GM12878 (cell line): ENCODE results near the gene YBX2. TPM values are rescaled to one million over a fixed set of nuclear protein-coding genes. Genes with fewer than 3 reads are reported as not detected.

Experiments
- BACH1 ChIP-seq: fragments of 450-650 bp; IDR thresholded peaks from 2 replicates; pipeline ENCODE4 v1.6.1; 2017; ENCODE audit warnings: mild to moderate bottlenecking, borderline replicate concordance
- CBX3 ChIP-seq: fragments of 200-600 bp; sonication (generic); IDR thresholded peaks from 2 replicates; pipeline ENCODE4 v1.6.1; 2016; ENCODE audit warnings: low read depth, borderline replicate concordance
- CTCF ChIP-seq, 3 experiments: IDR thresholded peaks in 2 of 3; conservative IDR thresholded peaks in 1 of 3; 2 replicates each; pipeline ENCODE4 v1.5.1; 2011; ENCODE audit warnings: low read depth in 3 of 3, low read length in 3 of 3, mild to moderate bottlenecking in 3 of 3, control low read depth in 2 of 3, moderate library complexity in 2 of 3, inconsistent platforms in 1 of 3, mixed read lengths in 1 of 3; ENCODE audit not compliant: control insufficient read depth in 2 of 3, insufficient read depth in 1 of 3; ENCODE audit errors: extremely low read depth in 1 of 3
- IRF4 ChIP-seq: IDR thresholded peaks from 2 replicates; pipeline ENCODE4 v1.6.1; 2011; ENCODE audit warnings: low read depth, low read length
- JUND ChIP-seq: IDR thresholded peaks from 2 replicates; pipeline ENCODE4 v1.6.1; 2012; ENCODE audit warnings: low read depth, mild to moderate bottlenecking, low read length, improper control_type of control experiment, moderate library complexity
- MYC ChIP-seq: IDR thresholded peaks from 2 replicates; pipeline ENCODE4 v1.6.1; 2011; ENCODE audit warnings: mild to moderate bottlenecking, low read length, moderate library complexity, inconsistent platforms; ENCODE audit not compliant: insufficient read depth, insufficient replicate concordance, insufficient read length, severe bottlenecking
- NFXL1 ChIP-seq: fragments of 450-650 bp; IDR thresholded peaks from 2 replicates; pipeline ENCODE4 v1.6.1; 2017; ENCODE audit warnings: antibody characterized with exemption, mild to moderate bottlenecking, borderline replicate concordance
- NR2C1 ChIP-seq: fragments of 450-650 bp; IDR thresholded peaks from 2 replicates; pipeline ENCODE4 v1.6.1; 2017; ENCODE audit warnings: antibody characterized with exemption, mild to moderate bottlenecking, moderate library complexity
- POLR2A ChIP-seq: IDR thresholded peaks from 2 replicates; pipeline ENCODE4 v1.6.1; 2011; ENCODE audit warnings: low read depth, mild to moderate bottlenecking, low read length
- POLR2AphosphoS5 ChIP-seq: IDR thresholded peaks from 2 replicates; pipeline ENCODE4 v1.6.1; 2011; ENCODE audit warnings: mild to moderate bottlenecking, low read length, inconsistent platforms
- POU2F2 ChIP-seq: IDR thresholded peaks from 3 replicates; pipeline ENCODE4 v1.6.1; 2011; ENCODE audit warnings: low read depth, mild to moderate bottlenecking, low read length, borderline replicate concordance
- PRDM15 ChIP-seq: fragments of 450-650 bp; formaldehyde crosslinking; IDR thresholded peaks from 2 replicates; pipeline ENCODE4 v1.4.0; 2020; ENCODE audit warnings: mild to moderate bottlenecking, moderate library complexity
- RAD21 ChIP-seq: IDR thresholded peaks from 2 replicates; pipeline ENCODE4 v1.6.1; 2011; ENCODE audit warnings: mild to moderate bottlenecking, low read depth, low read length, moderate library complexity; ENCODE audit not compliant: insufficient read depth
- SIN3A ChIP-seq: IDR thresholded peaks from 2 replicates; pipeline ENCODE4 v1.6.1; 2012; ENCODE audit warnings: low read depth, low read length, improper control_type of control experiment
- SIX5 ChIP-seq: IDR thresholded peaks from 2 replicates; pipeline ENCODE4 v1.6.1; 2011; ENCODE audit warnings: mild to moderate bottlenecking, low read depth, low read length, moderate library complexity; ENCODE audit not compliant: severe bottlenecking
- SMARCA5 ChIP-seq: fragments of 450-650 bp; IDR thresholded peaks from 2 replicates; pipeline ENCODE4 v1.6.1; 2017; ENCODE audit warnings: mild to moderate bottlenecking
- SPI1 ChIP-seq: IDR thresholded peaks from 2 replicates; pipeline ENCODE4 v1.6.1; 2011; ENCODE audit warnings: low read depth, mild to moderate bottlenecking, low read length, moderate library complexity, borderline replicate concordance; ENCODE audit not compliant: insufficient read depth
- SRF ChIP-seq, 2 experiments: IDR thresholded peaks; 2 replicates each; pipeline ENCODE4 v1.6.1; 2011; ENCODE audit warnings: low read depth in 2 of 2, low read length in 2 of 2, mild to moderate bottlenecking in 1 of 2, moderate library complexity in 1 of 2
- TCF7 ChIP-seq: IDR thresholded peaks from 2 replicates; pipeline ENCODE4 v1.6.1; 2014; ENCODE audit warnings: antibody characterized with exemption, borderline replicate concordance
- YY1 ChIP-seq: IDR thresholded peaks from 2 replicates; pipeline ENCODE4 v1.6.1; 2011; ENCODE audit warnings: low read depth, mild to moderate bottlenecking, low read length
- ZNF622 ChIP-seq: fragments of 450-650 bp; IDR thresholded peaks from 2 replicates; pipeline ENCODE4 v1.6.1; 2017; ENCODE audit warnings: mild to moderate bottlenecking, inconsistent platforms
- polyA plus RNA-seq, 11 experiments: library from polyadenylated mRNA; depleted of rRNA in 4 of 11; unstranded in 6 of 11; stranded (reverse) in 5 of 11; fragments of >200 nt; fragmentation: Nextera tagmentation in 4 of 11; fragmentation: Illumina TruSeq in 1 of 11; extraction: Ambion mirVana in 4 of 11; extraction: Trizol in 1 of 11; gene quantifications; 1 replicate in 1 of 11; 2 replicates in 10 of 11; pipeline versions ENCODE4 v1.2.1 to v1.2.3, GENCODE V29; 2011 to 2016; ENCODE audit warnings: inconsistent platforms in 2 of 11, missing spikeins in 2 of 11, low read depth in 1 of 11
- total RNA-seq, 4 experiments: library from RNA; depleted of rRNA in 3 of 4; stranded (reverse); fragments of >200 nt in 3 of 4; fragmentation: Illumina TruSeq in 1 of 4; extraction: Trizol in 1 of 4; gene quantifications; 2 replicates each; pipeline versions ENCODE4 v1.2.1 to v1.2.3, GENCODE V29; 2013 to 2021
- TF ChIP-seq, protein P1 (sequence below): fragments of 150-350 bp; IDR thresholded peaks from 2 replicates; pipeline ENCODE4 v1.6.1; 2016; ENCODE audit warnings: low read depth, low read length

The YBX2 gene
- total and polyA plus RNA-seq, 10 of the 15 experiments (the other 5 are each of a cell fraction or from before 2014, with no cell fraction given) = not detected

DNA sequence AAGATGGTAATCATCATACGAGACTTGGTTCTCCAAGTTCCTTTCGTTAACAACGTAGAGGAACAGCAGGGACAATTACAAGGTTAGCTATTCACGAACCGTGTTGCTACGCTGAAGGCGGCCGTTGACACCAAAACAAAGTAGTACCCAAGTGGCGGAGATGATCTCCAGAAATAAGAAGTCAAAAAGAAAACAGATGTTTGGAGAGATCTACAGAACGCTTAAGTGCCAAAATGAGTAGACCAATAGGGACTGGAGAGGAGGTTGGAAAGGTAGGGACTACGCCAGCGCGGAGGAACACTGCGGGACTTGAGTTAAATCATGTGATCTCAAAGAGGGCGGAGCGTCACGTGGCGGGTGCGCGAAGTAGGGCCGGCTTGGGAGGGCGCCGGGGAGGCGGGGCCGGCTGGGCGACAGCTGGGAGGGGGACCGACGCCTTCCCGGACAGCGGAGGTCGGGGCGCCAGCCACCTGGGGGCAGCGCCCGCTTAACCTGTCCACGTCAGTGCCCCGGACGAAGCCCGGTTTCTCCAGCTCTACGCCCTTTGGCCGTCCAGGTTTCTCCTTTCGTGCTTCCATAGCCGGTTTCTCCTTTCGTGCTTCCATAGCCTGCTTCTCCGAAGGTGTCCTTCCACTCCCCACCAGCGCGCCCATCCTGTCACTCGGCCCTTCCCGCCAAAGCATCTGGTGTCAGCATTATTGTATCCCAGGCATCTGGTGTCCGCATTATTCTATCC is 51.6 kb downstream of the YBX2 start (continued):
- TF ChIP-seq PRDM15 (CRISPR knock-in tag) (no peak), MYC (peak; percentile 65), SIN3A (peak; percentile 97), SIX5 (no peak), POLR2A (peak; percentile 65), YY1 (peak; percentile 89), RAD21 (no peak), CBX3 (no peak), NFXL1 (no peak), SMARCA5 (0 out of 2 replicates have a peak, but pooled peaks have one; percentile 8), SRF (IDR thresholded peaks at IDR 0.05; ENCODE audit: low read depth in 2 of 2, low read length in 2 of 2) (0 out of 4 replicates have a peak, but pooled peaks of 1 of the 2 experiments have one; percentile 23), CTCF (IDR thresholded peaks at IDR 0.05 in 2 of 3, conservative IDR thresholded peaks at IDR 0.05 in 1 of 3; ENCODE audit: control insufficient read depth in 2 of 3, extremely low read depth in 1 of 3, insufficient read depth in 1 of 3, low read depth in 3 of 3, low read length in 3 of 3) (peak in 1 of 3 experiments; percentile 10; a peak in 1 of 6 replicates), SPI1 (no peak), TCF7 (no peak), NR2C1 (peak; percentile 60), BACH1 (peak; percentile 78), IRF4 (peak; percentile 61; the same call in 1 of the 2 replicates), JUND (no peak), POU2F2 (peak; percentile 76; the same call in 2 of the 3 replicates), ZNF622 (no peak), POLR2AphosphoS5 (peak; percentile 58; the same call in 1 of the 2 replicates)
- TF ChIP-seq, protein P1, sequence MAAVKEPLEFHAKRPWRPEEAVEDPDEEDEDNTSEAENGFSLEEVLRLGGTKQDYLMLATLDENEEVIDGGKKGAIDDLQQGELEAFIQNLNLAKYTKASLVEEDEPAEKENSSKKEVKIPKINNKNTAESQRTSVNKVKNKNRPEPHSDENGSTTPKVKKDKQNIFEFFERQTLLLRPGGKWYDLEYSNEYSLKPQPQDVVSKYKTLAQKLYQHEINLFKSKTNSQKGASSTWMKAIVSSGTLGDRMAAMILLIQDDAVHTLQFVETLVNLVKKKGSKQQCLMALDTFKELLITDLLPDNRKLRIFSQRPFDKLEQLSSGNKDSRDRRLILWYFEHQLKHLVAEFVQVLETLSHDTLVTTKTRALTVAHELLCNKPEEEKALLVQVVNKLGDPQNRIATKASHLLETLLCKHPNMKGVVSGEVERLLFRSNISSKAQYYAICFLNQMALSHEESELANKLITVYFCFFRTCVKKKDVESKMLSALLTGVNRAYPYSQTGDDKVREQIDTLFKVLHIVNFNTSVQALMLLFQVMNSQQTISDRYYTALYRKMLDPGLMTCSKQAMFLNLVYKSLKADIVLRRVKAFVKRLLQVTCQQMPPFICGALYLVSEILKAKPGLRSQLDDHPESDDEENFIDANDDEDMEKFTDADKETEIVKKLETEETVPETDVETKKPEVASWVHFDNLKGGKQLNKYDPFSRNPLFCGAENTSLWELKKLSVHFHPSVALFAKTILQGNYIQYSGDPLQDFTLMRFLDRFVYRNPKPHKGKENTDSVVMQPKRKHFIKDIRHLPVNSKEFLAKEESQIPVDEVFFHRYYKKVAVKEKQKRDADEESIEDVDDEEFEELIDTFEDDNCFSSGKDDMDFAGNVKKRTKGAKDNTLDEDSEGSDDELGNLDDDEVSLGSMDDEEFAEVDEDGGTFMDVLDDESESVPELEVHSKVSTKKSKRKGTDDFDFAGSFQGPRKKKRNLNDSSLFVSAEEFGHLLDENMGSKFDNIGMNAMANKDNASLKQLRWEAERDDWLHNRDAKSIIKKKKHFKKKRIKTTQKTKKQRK = no peak
